ENCODE data around the gene LCN6.

Gene LCN6

GRCh38 chr9:136740069-136740468 lies 8.3 kb downstream of the LCN6 start:
- Mint-ChIP-seq H3K27ac (no peak overlapping the region), H3K4me1 (ENCODE audit: low read depth) (peaks cover 11% of the 10 kb centered on the region)
- intact Hi-C loops (cut with micrococcal nuclease), result no loop called here

GRCh38 chr9:136739509-136739908 lies 8.8 kb downstream of the LCN6 start:
- no peak overlapping the region for H3K4me3 Mint-ChIP-seq

More at GRCh38 chr9:136740069-136740468, 8.3 kb downstream of the LCN6 start:
- Mint-ChIP-seq H3K4me3 (no peak overlapping the region), H3K36me3 (ENCODE audit: low read depth) (no peaks in the 10 kb centered on the region), H3K9me3 (no peaks in the 10 kb centered on the region), H3K27me3 (peaks cover 57% of the 10 kb centered on the region)

DNA sequence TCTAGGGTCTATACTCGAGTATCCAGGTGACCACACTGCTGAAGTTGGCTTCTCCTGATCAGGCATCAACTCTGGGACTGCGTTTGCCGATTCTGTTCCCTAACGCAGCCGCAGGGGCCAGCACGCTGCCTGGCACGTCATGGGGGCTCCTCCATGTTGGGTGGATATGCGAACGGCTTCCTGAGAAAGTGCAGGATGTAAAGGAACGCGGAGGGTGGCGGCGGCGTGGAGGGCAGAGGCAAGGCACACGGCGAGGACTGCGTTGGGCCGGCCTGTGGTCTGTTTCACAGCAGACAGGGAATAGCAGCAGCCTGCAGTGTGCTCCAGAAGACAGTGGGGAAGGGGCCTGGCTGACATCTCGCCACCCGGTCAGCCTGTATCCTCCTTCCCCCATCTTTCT lies 9.4 kb downstream of the LCN6 start:
- intact Hi-C loops (cut with micrococcal nuclease), result no loop called here
- Mint-ChIP-seq H3K36me3 (ENCODE audit: low read depth) (no peaks in the 10 kb centered on the region), H3K4me1 (ENCODE audit: low read depth) (peaks cover 11% of the 10 kb centered on the region), H3K27me3 (peaks cover 53% of the 10 kb centered on the region), H3K9me3 (no peaks in the 10 kb centered on the region), H3K27ac (no peak overlapping the region), H3K4me3 (no peak overlapping the region)

More at GRCh38 chr9:136739509-136739908, 8.8 kb downstream of the LCN6 start:
- H3K9me3 Mint-ChIP-seq, result no peaks in the 10 kb centered on the region
- intact Hi-C loops (cut with micrococcal nuclease), result no loop called here
- no peak overlapping the region for H3K27ac Mint-ChIP-seq
- H3K27me3 Mint-ChIP-seq, result peaks cover 56% of the 10 kb centered on the region
- H3K36me3 Mint-ChIP-seq (ENCODE audit: low read depth), result no peaks in the 10 kb centered on the region
- peaks cover 11% of the 10 kb centered on the region for H3K4me1 Mint-ChIP-seq (ENCODE audit: low read depth)

GRCh38 chr9:136735812-136736480 lies 12.4 kb downstream of the LCN6 start:
- no peak overlapping the region for H3K27ac Mint-ChIP-seq
- no peak overlapping the region for H3K4me3 Mint-ChIP-seq
- peaks cover 24% of the 10 kb centered on the region for H3K27me3 Mint-ChIP-seq
- H3K9me3 Mint-ChIP-seq, result no peaks in the 10 kb centered on the region
- no peaks in the 10 kb centered on the region for H3K4me1 Mint-ChIP-seq (ENCODE audit: low read depth)
- no peaks in the 10 kb centered on the region for H3K36me3 Mint-ChIP-seq (ENCODE audit: low read depth)
- intact Hi-C loops (cut with micrococcal nuclease), result no loop called here

GRCh38 chr9:136734837-136735496 lies 13.4 kb downstream of the LCN6 start:
- intact Hi-C loops (cut with micrococcal nuclease), result no loop called here
- H3K9me3 Mint-ChIP-seq, result no peaks in the 10 kb centered on the region
- H3K4me3 Mint-ChIP-seq, result no peak overlapping the region
- no peak overlapping the region for H3K27ac Mint-ChIP-seq
- H3K27me3 Mint-ChIP-seq, result peaks cover 17% of the 10 kb centered on the region
- no peaks in the 10 kb centered on the region for H3K36me3 Mint-ChIP-seq (ENCODE audit: low read depth)
- peaks cover 3% of the 10 kb centered on the region for H3K4me1 Mint-ChIP-seq (ENCODE audit: low read depth)

GRCh38 chr9:136733611-136734010 lies 14.7 kb downstream of the LCN6 start:
- Mint-ChIP-seq H3K36me3 (ENCODE audit: low read depth) (no peaks in the 10 kb centered on the region), H3K4me3 (no peak overlapping the region), H3K4me1 (ENCODE audit: low read depth) (peaks cover 16% of the 10 kb centered on the region), H3K27ac (no peak overlapping the region), H3K9me3 (no peaks in the 10 kb centered on the region), H3K27me3 (peaks cover 18% of the 10 kb centered on the region)
- intact Hi-C loops (cut with micrococcal nuclease), result no loop called here

DNA sequence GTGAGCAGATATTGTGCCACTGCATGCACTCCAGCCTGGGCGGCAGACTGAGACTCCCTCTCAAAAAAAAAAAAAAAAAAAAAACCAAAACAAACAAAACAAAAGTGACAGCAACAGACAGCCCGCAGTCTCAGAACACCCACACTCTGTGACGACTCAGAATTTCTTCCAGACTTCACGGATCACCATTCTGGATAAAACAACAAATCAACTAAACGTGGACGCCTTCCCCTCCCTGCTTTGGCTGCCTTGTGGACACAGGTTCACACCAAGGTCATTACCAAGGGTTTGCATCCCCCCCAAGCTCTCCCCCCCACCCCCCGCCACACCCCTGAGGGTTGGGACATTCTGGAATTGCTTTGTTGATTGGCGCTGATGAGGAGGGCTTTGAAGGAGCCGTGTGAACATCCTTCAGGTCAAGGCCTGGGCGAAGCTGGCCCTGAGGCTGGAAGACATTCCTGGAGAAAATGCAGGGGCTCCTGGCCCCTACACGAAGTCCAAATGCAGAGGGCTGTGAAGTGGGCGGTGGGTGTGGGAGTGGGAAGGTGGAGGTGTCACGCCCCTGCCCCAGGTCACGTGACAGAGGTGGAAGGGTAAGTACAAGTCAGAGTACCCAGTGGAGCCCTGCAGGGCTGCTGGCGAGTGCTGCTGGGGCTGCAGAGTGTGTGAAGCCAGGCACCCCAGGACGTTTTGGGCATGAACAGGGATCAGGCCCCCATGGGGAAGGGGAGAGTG lies 15.7 kb downstream of the LCN6 start:
- H3K27me3 Mint-ChIP-seq, result peaks cover 14% of the 10 kb centered on the region
- no peak overlapping the region for H3K27ac Mint-ChIP-seq
- peaks cover 1% of the 10 kb centered on the region for H3K36me3 Mint-ChIP-seq (ENCODE audit: low read depth)
- H3K4me1 Mint-ChIP-seq (ENCODE audit: low read depth), result peaks cover 17% of the 10 kb centered on the region
- H3K9me3 Mint-ChIP-seq, result no peaks in the 10 kb centered on the region
- no peak overlapping the region for H3K4me3 Mint-ChIP-seq
- intact Hi-C loops (cut with micrococcal nuclease), result no loop called here

DNA sequence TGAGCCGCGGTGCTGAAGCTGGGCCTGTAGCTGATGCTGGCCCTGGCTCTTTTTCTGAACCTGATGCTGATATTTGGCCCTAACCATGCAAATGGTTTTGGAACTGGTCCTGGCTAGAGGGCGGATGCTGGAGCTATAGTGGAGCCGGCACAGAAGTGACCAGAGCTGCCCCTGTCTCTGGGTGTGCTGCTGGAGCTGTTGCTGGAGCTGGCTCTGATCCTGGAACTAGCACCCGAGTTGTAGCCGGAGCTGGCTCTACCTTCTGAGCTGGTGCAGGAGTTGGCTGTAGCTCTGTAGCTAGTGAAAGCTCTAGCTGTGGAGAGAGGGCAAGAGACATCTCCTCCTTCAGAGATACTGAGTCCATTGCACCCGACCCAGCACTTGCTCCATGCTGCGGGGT lies 18.4 kb downstream of the LCN6 start:
- intact Hi-C loops (cut with micrococcal nuclease), result loop anchor here (5.0 kb wide), 1 partner anchor 43 kb away; the partner anchor contains the start of gene AGPAT2
- no peaks in the 10 kb centered on the region for H3K9me3 Mint-ChIP-seq
- peaks cover 28% of the 10 kb centered on the region for H3K36me3 Mint-ChIP-seq (ENCODE audit: low read depth)
- H3K27ac Mint-ChIP-seq, result no peak overlapping the region
- peaks cover 38% of the 10 kb centered on the region for H3K4me1 Mint-ChIP-seq (ENCODE audit: low read depth)
- H3K4me3 Mint-ChIP-seq, result no peak overlapping the region
- H3K27me3 Mint-ChIP-seq, result peaks cover 14% of the 10 kb centered on the region

DNA sequence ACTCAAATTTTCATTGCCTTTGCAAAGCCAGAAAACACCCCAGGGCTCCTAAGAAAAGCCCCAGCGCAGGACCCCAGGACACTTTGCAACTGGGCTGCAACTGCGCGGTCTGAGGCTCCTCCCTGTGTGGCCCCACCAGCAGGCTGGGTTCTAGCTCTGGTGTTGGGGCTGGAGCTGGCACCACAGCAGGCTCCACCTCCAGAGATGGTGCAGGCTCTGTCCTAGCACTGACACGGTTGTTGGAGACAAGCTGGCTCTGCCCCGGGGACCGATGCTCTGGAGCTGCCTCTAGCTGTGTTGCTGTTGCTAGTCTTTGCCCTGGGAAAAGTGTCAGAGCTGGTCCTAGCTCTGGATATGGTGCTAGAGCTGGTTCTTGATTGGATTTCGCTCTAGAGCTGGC lies 19.2 kb downstream of the LCN6 start:
- H3K9me3 Mint-ChIP-seq, result no peaks in the 10 kb centered on the region
- H3K27ac Mint-ChIP-seq, result no peak overlapping the region
- H3K36me3 Mint-ChIP-seq (ENCODE audit: low read depth), result peaks cover 36% of the 10 kb centered on the region
- H3K4me1 Mint-ChIP-seq (ENCODE audit: low read depth), result peaks cover 46% of the 10 kb centered on the region
- intact Hi-C loops (cut with micrococcal nuclease), result loop anchor here (5.0 kb wide), 1 partner anchor 42 kb away; the partner anchor contains the start of gene AGPAT2
- peak overlapping the region; percentile 89 for H3K4me3 Mint-ChIP-seq
- H3K27me3 Mint-ChIP-seq, result peaks cover 14% of the 10 kb centered on the region

GRCh38 chr9:136728548-136729123 lies 19.7 kb downstream of the LCN6 start:
- peak overlapping the region; percentile 53 for H3K27ac Mint-ChIP-seq
- peak overlapping the region; percentile 89 for H3K4me3 Mint-ChIP-seq

GRCh38 chr9:136728080-136728547 lies 20.2 kb downstream of the LCN6 start:
- Mint-ChIP-seq H3K9me3 (no peaks in the 10 kb centered on the region), H3K4me1 (ENCODE audit: low read depth) (peaks cover 55% of the 10 kb centered on the region), H3K27me3 (peaks cover 14% of the 10 kb centered on the region), H3K36me3 (ENCODE audit: low read depth) (peaks cover 46% of the 10 kb centered on the region), H3K27ac (peak overlapping the region; percentile 78), H3K4me3 (peak overlapping the region; percentile 89)
- intact Hi-C loops (cut with micrococcal nuclease), result loop anchor here (5.0 kb wide), 1 partner anchor 41 kb away; the partner anchor contains the start of gene AGPAT2

More at GRCh38 chr9:136728548-136729123, 19.7 kb downstream of the LCN6 start:
- intact Hi-C loops (cut with micrococcal nuclease), result loop anchor here (5.0 kb wide), 1 partner anchor 41 kb away; the partner anchor contains the start of gene AGPAT2
- H3K27me3 Mint-ChIP-seq, result peaks cover 14% of the 10 kb centered on the region
- peaks cover 51% of the 10 kb centered on the region for H3K4me1 Mint-ChIP-seq (ENCODE audit: low read depth)
- no peaks in the 10 kb centered on the region for H3K9me3 Mint-ChIP-seq
- H3K36me3 Mint-ChIP-seq (ENCODE audit: low read depth), result peaks cover 41% of the 10 kb centered on the region

DNA sequence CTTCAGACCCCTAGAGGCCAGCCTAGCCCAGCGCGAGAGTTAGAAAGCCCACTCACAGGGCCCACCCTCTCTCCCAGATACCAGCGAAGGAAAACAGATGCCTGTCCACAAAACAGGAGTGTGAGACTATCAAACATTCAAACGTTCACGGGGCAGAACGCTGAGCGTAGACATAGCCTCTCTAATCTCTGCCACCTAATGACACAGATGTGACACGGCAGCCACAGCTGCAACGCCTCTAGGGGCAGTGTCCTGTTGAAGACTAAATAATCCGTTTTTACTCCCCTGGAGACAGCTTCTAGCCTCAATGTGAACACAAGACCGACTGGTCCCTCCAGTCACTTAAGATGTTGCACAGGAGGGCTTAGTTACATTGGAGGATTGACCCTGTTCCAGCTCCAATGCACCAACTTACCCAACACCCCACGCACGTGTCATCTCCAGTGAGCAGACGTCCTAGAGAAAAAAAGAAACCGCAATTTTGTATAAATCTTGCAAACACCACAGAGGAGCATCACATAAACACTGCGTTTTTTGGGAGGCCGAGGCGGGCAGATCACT lies 21.6 kb downstream of the LCN6 start:
- no peaks in the 10 kb centered on the region for H3K9me3 Mint-ChIP-seq
- H3K4me3 Mint-ChIP-seq, result peak overlapping the region; percentile 89
- peaks cover 13% of the 10 kb centered on the region for H3K27me3 Mint-ChIP-seq
- H3K4me1 Mint-ChIP-seq (ENCODE audit: low read depth), result peaks cover 61% of the 10 kb centered on the region
- H3K27ac Mint-ChIP-seq, result peak overlapping the region; percentile 78
- intact Hi-C loops (cut with micrococcal nuclease), result loop anchor here (5.0 kb wide), 1 partner anchor 39 kb away; the partner anchor contains the start of gene AGPAT2
- H3K36me3 Mint-ChIP-seq (ENCODE audit: low read depth), result peaks cover 60% of the 10 kb centered on the region

- no peak overlapping the region for H3K4me3 Mint-ChIP-seq
- no peak overlapping the region for H3K27ac Mint-ChIP-seq
- peaks cover 13% of the 10 kb centered on the region for H3K27me3 Mint-ChIP-seq
- H3K9me3 Mint-ChIP-seq, result no peaks in the 10 kb centered on the region
- H3K4me1 Mint-ChIP-seq (ENCODE audit: low read depth), result peaks cover 65% of the 10 kb centered on the region
- H3K36me3 Mint-ChIP-seq (ENCODE audit: low read depth), result peaks cover 66% of the 10 kb centered on the region
- intact Hi-C loops (cut with micrococcal nuclease), result loop anchor here (5.0 kb wide), 1 partner anchor 39 kb away; the partner anchor contains the start of gene AGPAT2
Observed at GRCh38 chr9:136726118-136726517, 22.2 kb downstream of the LCN6 start.

Measured in dendritic cell treated with granulocyte-macrophage colony-stimulating factor and Interleukin-4, amounts not matched to agents 40 ng/mL and 50 ng/mL, for 4 days (primary cell).